GM12801 (cell line): ENCODE results near the gene ATG7.

ENCODE experiments used
- CTCF ChIP-seq: IDR thresholded peaks from one replicate; pipeline ENCODE4 v1.5.1; 2011; ENCODE audit warnings: control low read depth; ENCODE audit not compliant: insufficient read length; ENCODE audit errors: extremely low read depth

Gene ATG7

DNA sequence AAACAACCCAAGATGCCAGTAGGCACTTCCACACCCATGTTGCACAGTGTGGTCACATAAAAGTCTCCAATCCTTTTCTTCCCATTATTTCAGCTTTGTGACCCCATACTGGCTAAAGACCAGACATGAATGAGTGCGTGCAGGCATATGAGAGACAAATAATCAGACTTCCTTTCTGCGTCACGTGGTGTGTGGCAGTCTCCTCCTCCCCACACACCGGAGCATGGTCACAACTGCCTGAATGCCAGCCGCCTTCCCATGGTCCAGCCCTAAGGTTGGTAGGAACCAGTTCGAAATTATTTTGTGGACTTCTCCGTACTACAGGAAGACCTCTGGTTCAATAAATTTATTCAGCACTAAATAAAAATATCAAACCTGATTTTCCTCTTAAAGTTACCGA, 306.0 kb downstream of the ATG7 start:
- no peak for TF ChIP-seq CTCF

DNA sequence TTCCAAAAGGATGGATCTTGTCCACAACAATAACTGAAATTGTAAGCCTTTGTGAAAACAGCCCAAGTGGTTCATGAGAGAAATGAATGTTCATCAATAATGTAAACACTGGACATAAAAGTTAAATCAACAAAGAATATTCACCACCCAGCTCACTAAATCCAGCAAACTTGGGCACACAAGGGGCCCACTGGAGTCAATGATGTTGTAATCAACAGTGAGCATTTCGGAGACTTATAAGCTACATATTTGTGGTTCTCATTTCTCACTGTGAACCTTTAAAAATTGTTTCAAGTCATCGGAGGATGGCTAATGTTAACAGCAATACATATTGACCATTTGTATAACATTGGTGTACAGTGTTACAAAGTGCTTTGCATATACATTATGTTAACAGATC, 308.4 kb downstream of the ATG7 start:
- TF ChIP-seq CTCF, result no peak

GRCh38 chr3:11581237-11582190, 309.3 kb downstream of the ATG7 start:
- TF ChIP-seq CTCF, result no peak

GRCh38 chr3:11582191-11582968, 310.2 kb downstream of the ATG7 start:
- no peak for TF ChIP-seq CTCF

- no peak for TF ChIP-seq CTCF
These were observed 311.0 kb downstream of the ATG7 start for GRCh38 chr3:11583235-11583634.

DNA sequence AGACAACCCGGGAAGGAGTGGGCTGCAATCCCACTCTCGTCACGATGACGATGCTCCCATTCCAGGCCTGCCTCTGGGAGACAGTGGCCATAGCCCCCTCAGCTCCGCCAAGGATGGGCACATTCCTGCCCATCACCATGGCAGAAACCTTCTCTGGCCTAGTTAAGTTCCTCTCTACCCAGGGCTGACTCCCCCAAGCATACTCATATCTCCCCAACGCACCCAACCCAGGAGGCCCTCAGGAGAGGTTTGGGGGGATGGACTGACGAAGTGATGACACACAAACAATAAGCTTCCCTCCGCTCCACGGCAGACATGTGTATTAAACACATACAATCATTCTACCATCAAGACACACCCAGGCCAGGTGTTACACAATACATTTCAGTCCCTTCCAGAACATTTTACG, 311.4 kb downstream of the ATG7 start:
- TF ChIP-seq CTCF, result no peak

DNA sequence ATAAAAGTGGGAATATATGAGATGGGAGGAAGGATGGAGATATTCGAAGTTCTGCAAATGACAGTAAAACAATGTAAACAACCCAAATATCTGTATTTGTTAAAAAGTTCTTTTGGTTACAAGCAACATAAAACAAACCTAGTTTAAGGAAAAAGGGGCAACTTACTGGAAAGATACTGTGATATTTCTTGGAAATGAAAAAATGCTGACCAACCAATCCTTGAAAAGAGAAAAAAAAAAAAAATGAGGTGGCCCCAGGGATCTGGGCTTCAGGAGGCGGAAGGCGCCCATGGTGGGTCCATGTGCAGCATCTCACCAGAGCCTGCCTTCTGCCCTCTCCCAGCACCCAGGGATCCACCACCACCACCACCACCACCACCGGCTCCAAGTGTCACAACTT, 312.4 kb downstream of the ATG7 start:
- no peak for TF ChIP-seq CTCF
